Choroid plexus epithelial cell (primary cell): ENCODE measurements around the gene AK2.
A peak's percentile ranks its signal among the peaks of the same experiment; 100 is the strongest.

Experiments
- DNase-seq: peaks from one replicate; pipeline ENCODE4 v3.0.0-alpha.2; 2010; ENCODE audit warnings: low read depth
- H3K4me3 ChIP-seq: 2 replicates; pipeline ENCODE4 v1.5.1; 2011; ENCODE audit warnings: low read depth, mild to moderate bottlenecking, control low read depth, low read length, moderate library complexity
- TF ChIP-seq, protein P1 (sequence below): conservative IDR thresholded peaks from 2 replicates; pipeline ENCODE4 v1.5.1; 2011; ENCODE audit warnings: low read depth, mild to moderate bottlenecking, control low read depth, inconsistent platforms, low read length, moderate library complexity

The AK2 gene

DNA sequence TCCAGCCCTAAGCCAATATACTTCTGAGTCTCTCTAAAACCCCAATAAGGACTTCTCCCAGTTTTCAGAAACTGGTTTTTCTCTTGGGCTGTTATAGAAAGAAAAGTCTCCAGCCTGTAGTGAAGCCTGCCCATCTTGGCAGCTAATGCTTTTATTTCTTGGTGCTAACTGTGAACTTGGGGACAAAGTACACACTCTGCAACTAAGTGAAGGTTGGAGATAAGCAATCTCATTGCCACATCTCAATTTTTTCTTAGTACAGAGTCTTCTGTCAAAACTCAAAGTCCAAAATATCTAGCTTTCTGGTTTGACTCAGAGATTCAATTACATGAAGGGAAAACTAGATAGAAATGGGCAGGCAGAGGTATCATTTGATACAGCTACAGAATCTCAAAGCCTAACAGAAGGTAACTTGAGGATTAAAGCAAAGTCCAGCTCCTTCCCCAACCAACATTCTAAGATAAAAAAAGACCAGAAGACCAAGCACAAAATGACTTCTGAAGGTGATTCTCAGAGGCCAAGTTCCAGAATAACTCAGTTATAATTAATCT is 14.0 kb downstream of the AK2 start:
- TF ChIP-seq, protein P1, sequence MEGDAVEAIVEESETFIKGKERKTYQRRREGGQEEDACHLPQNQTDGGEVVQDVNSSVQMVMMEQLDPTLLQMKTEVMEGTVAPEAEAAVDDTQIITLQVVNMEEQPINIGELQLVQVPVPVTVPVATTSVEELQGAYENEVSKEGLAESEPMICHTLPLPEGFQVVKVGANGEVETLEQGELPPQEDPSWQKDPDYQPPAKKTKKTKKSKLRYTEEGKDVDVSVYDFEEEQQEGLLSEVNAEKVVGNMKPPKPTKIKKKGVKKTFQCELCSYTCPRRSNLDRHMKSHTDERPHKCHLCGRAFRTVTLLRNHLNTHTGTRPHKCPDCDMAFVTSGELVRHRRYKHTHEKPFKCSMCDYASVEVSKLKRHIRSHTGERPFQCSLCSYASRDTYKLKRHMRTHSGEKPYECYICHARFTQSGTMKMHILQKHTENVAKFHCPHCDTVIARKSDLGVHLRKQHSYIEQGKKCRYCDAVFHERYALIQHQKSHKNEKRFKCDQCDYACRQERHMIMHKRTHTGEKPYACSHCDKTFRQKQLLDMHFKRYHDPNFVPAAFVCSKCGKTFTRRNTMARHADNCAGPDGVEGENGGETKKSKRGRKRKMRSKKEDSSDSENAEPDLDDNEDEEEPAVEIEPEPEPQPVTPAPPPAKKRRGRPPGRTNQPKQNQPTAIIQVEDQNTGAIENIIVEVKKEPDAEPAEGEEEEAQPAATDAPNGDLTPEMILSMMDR = no peak
- no peak for DNase-seq
- no peak overlapping the region for H3K4me3 ChIP-seq

DNA sequence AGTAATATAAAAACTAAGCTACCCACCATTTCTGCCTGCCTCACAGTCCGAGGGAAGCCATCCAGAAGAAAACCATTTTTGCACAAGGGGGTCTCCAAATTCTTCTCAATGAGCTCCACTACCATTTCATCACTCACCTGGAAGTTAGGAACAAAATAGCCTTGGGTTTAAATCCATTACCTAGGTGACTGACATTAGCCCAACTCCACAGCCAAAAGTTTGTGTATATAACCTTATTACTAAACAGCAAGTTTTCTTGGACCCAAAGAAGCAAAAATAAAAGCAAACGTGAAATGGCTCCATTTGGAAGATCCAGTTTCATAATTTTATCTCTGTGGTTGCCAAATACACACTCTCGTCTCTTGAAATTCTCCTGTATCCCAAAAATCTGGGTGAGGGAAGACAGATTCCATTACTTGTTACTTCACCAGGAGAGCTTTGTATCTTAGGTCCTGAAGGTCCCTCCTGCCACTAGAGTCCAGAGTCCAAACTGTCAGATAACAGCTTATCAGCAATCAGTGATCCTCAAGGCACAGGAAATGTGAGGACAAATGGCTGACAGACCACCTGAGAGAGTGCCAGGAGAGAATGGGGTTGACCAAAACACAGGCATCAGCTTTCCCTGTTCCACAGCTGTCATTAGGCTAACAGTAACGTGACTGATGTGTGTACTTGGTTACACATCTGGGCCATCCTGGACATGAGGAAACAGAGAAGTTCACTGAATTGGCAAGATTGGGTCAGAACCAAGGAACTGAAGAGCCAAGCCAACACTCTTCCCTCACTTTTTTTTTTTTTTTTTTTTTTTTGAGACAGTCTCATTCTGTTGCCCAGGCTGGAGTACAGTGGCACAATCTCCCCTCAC is 14.9 kb downstream of the AK2 start:
- TF ChIP-seq, protein P1 = no peak
- DNase-seq = no peak

DNA sequence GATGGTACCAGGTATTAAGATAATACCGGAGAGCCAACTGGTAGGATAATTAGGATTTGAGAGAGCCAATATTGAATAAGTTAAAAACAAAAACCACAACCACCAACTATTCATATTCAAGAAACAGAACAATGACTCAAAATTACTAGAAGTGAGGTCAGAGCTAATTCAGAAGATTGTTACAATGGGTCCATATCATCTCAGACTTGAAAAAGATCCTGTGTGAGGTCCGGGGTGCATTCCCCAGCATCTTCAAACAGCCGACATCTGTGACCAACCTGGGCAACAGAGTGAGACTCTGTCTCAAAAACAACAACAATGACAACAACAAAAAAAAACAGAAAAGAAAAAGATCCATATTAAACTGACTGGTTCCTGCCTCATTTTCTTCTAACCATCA is 18.6 kb downstream of the AK2 start:
- no peak overlapping the region for H3K4me3 ChIP-seq
- TF ChIP-seq, protein P1 = no peak
- no peak for DNase-seq

More for the DNA sequence above, 14.9 kb downstream of the AK2 start:
- no peak overlapping the region for H3K4me3 ChIP-seq

DNA sequence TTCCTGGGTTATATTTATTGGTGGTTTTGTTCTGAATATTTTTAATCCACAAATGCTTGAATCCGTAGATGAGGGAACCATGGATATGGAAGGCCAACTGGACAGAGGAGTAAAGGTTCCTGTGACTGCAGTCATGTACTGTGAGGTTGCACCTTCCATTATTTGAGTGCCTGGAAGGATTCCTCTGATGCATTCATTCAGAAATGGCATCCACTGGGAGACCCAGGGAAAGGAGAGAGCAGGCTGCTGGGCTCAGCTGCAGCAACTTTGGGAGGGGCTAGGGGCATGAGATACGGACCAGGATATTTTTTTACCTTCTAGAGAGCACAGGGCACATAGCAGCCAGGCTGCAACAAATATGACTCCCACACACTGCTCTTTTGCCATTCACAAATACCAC is 19.5 kb downstream of the AK2 start:
- DNase-seq = no peak
- TF ChIP-seq, protein P1 = no peak
- H3K4me3 ChIP-seq = no peak overlapping the region

DNA sequence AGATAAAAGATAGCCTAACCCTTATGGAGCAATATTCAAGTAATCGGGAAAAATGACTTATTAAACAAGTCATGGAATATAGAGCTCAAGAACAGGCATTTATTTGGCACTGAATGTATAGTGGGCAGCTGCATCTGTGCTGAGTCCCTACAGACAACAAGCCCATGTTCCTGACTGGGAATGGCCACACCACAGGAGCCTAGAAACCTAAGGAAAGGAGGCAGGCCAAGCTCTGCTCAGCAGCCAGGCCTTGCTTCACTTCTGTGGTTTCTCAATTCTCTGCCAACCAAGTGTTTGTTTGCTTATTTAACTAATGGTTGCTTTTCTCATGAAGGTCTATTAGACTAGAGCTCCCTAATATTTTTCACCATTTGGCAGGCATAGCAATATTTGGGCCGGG is 21.5 kb downstream of the AK2 start:
- DNase-seq = peak; percentile 51
- TF ChIP-seq, protein P1 = no peak
- no peak overlapping the region for H3K4me3 ChIP-seq

DNA sequence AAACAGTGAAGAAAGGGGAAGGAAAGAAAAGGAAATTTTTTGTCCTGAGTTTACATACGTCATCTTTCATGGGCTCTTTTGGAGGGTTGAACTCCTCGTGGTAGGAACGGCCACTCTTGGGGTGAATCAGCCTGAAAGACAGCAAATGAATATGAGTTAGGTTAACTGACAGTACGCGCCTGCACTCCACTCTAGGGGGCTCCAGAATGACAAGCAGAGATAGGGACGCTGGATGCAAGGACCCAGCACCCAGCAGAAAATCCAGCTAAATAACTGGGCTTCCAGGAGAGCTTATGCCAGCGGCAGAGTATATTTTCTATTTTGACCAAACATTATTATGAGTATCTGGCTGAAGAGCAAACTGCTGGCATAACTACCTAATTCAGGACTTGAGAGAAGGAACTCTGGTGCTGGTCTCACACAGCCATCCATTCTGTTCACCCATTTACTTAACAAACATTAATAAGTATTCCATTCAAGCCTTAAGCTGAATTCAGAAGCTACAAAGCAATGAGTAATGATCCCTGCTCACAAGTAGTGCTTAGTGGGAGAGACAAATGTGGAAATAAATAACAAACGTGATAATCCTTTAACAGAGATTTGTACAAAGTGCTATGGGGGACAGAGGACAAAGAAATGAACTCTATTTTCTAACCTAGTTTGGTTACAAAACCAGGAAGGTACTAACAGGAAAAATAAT is 22.1 kb downstream of the AK2 start:
- TF ChIP-seq, protein P1 = no peak
- no peak overlapping the region for H3K4me3 ChIP-seq
- no peak for DNase-seq
